Prostate gland (tissue), 2 donors: ENCODE measurements around the gene MS4A5.

ENCODE experiments used
- POLR2AphosphoS5 ChIP-seq: sonication (generic); formaldehyde crosslinking; IDR thresholded peaks from one replicate; pipeline ENCODE4 v1.6.1; 2017; ENCODE audit warnings: antibody characterized with exemption
- TF ChIP-seq, protein P1 (sequence below), 4 experiments: fragments of 200-600 bp in 2 of 4; fragments of 450-650 bp in 2 of 4; sonication (generic) in 2 of 4; IDR thresholded peaks; 1 replicate in 3 of 4; 2 replicates in 1 of 4; pipeline ENCODE4 v1.5.1; 2016 to 2019; ENCODE audit warnings: antibody characterized with exemption in 4 of 4, mild to moderate bottlenecking in 2 of 4, moderate library complexity in 2 of 4

DNA sequence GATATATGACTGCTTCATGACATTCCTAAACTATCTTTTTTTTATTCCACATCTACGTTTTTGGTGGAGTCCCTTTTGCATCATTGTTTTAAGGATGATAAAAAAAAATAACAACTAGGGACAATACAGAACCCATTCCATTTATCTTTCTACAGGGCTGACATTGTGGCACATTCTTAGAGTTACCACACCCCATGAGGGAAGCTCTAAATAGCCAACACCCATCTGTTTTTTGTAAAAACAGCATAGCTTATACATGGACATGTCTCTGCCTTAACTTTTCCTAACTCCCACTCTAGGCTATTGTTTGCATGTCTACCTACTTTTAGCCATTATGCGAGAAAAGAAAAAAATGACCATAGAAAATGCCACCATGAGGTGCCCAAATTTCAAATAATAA lies 39.5 kb downstream of the MS4A5 start:
- TF ChIP-seq, protein P1, sequence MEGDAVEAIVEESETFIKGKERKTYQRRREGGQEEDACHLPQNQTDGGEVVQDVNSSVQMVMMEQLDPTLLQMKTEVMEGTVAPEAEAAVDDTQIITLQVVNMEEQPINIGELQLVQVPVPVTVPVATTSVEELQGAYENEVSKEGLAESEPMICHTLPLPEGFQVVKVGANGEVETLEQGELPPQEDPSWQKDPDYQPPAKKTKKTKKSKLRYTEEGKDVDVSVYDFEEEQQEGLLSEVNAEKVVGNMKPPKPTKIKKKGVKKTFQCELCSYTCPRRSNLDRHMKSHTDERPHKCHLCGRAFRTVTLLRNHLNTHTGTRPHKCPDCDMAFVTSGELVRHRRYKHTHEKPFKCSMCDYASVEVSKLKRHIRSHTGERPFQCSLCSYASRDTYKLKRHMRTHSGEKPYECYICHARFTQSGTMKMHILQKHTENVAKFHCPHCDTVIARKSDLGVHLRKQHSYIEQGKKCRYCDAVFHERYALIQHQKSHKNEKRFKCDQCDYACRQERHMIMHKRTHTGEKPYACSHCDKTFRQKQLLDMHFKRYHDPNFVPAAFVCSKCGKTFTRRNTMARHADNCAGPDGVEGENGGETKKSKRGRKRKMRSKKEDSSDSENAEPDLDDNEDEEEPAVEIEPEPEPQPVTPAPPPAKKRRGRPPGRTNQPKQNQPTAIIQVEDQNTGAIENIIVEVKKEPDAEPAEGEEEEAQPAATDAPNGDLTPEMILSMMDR (IDR thresholded peaks at IDR 0.05): no peak
- TF ChIP-seq POLR2AphosphoS5: no peak
